Stimulated activated CD4-positive, alpha-beta T cell treated with anti-CD3 and anti-CD28 coated beads, Interleukin-4, amount 100 ng/mL, for 1 hour (primary cell): Measurements from ENCODE around the gene SMCR8.
"Not testable (repeated sequence)": the region's sequence is repeated elsewhere in the genome, so short reads cannot be mapped to it uniquely, and the experiment has no call there.

Experiments
- DNase-seq: peaks from one replicate; pipeline ENCODE4 v3.0.0-alpha.2; 2020

Gene SMCR8

GRCh38 chr17:18314731-18315561, at the start of gene SMCR8, which contains the start of gene TOP3A:
Gene SMCR8, plus strand, starts transcription at chr17:18315293. Its CDS starts 497 bp downstream, at chr17:18315790.
Gene TOP3A, minus strand, starts transcription at chr17:18314994. Its CDS starts 216 bp downstream, at chr17:18314778.
- peak; percentile 98 for DNase-seq

GRCh38 chr17:18267366-18267765, 47.7 kb upstream of the SMCR8 start:
- no peak for DNase-seq

- DNase-seq, result no peak
Measured at GRCh38 chr17:18267927-18268711, 47.0 kb upstream of the SMCR8 start.

GRCh38 chr17:18270046-18270931, 44.8 kb upstream of the SMCR8 start:
- DNase-seq, result no peak

GRCh38 chr17:18277076-18277475, 38.0 kb upstream of the SMCR8 start:
- DNase-seq, result no peak

GRCh38 chr17:18278867-18279266, 36.2 kb upstream of the SMCR8 start:
- no peak for DNase-seq

GRCh38 chr17:18280249-18280648, 34.8 kb upstream of the SMCR8 start:
- DNase-seq, result no peak

GRCh38 chr17:18280766-18281371, 34.2 kb upstream of the SMCR8 start:
- DNase-seq, result no peak

GRCh38 chr17:18281788-18282187, 33.3 kb upstream of the SMCR8 start:
- no peak for DNase-seq

- DNase-seq, result no peak
Measured at GRCh38 chr17:18285296-18285695, 29.8 kb upstream of the SMCR8 start.

- DNase-seq, result no peak
Measured at GRCh38 chr17:18291718-18292540, 23.2 kb upstream of the SMCR8 start.

GRCh38 chr17:18298061-18298460, 17.0 kb upstream of the SMCR8 start:
- not testable (repeated sequence) for DNase-seq

GRCh38 chr17:18300725-18301480, 14.2 kb upstream of the SMCR8 start:
- no peak for DNase-seq

GRCh38 chr17:18303206-18303605, 11.9 kb upstream of the SMCR8 start:
- DNase-seq, result not testable (repeated sequence)

GRCh38 chr17:18309202-18309601, 5.9 kb upstream of the SMCR8 start:
- no peak for DNase-seq

- no peak for DNase-seq
Measured at GRCh38 chr17:18314059-18314730, 898 bp upstream of the SMCR8 start.

- no peak for DNase-seq
Measured at GRCh38 chr17:18315562-18315922, 449 bp downstream of the SMCR8 start.

GRCh38 chr17:18315961-18316360, 868 bp downstream of the SMCR8 start:
- no peak for DNase-seq

- no peak for DNase-seq
Measured at GRCh38 chr17:18318117-18318516, 3.0 kb downstream of the SMCR8 start.

GRCh38 chr17:18318771-18319450, 3.8 kb downstream of the SMCR8 start:
- DNase-seq, result no peak
